ENCODE data around the gene MBD4.
"Not testable (repeated sequence)": the region's sequence is repeated elsewhere in the genome, so short reads cannot be mapped to it uniquely, and the experiment has no call there.

Gene MBD4

DNA sequence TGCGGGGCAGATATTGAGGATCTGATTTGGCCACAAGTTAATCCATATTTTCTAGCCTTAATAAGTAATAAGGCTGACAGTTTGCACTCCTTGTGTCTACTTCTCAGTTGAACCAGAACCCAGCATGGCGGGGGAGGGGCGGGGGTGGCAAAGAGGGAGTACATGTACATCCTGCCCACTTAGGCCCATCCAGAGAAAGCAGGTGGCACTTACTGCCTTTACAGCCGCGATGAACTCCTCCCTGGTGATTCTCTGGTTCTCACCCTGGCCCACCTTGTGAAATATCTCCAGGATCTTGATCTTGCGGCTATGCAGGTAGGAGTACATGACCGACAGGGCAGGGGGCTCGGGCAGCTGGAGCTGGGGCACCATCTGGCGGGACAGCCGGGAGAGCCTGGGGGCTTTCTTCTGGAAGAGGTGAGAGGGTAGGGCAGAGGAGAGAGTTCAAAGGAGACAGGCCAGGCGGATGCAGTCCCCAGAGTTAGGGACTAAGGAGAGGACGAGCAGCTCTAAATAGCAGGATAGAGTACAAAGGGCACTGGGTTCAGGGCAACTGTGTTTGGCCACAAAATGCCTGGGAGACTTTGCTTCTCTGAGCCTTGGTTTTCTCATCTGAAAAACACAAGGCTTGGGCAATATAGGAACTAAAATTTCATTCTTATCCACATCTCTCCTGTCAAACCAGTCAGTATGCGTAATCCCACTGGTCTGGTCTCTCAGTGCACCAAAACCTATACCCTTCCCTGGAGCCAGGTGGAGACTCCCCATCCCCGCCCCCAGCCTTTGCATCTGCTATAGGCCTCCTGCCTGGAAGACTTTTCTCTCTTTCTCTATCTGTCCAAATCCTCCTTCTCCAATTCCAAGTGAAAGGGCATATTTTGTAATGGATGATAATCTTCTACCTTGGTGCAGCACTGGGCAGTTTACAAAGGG is 21.4 kb downstream of the MBD4 start:
- H3K27ac ChIP-seq (ENCODE audit: low read depth, low read length), result no peak overlapping the region
- H3K9me3 ChIP-seq (ENCODE audit: insufficient read depth, low read depth, low read length), result no peaks in the 10 kb centered on the region
- H3K9ac ChIP-seq (ENCODE audit: low read depth, low read length), result no peak overlapping the region
- no peak overlapping the region for H3K4me3 ChIP-seq (ENCODE audit: low read length)
- H3K36me3 ChIP-seq (ENCODE audit: insufficient read depth, low read length), result no peaks in the 10 kb centered on the region
- peaks cover 5% of the 10 kb centered on the region; the same call in 1 of the 2 replicates for H3K4me1 ChIP-seq (ENCODE audit: insufficient read depth, low read length)
- H3K27me3 ChIP-seq (ENCODE audit: insufficient read depth, low read length), result no peaks in the 10 kb centered on the region
- 77% methylated on average over 14 of the region's 14 CpGs for WGBS

DNA sequence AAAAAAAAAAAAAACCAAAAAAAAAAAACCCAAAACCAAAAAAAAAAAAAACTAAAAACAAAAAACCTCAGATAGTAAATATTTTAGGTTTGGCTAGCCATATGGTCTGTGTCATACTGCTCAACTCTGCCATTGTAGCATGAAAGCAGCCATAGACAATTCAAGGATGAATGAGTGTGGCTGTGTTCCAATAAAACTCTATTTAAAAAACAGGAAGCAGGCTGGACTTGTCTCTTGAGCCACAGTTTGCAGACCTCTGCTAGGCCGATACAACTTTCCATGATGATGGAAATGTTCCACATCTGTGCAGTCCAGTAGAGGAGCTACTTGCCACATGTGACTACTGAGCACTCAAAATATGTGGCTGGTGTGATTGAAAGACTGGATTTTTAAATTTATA is 22.4 kb downstream of the MBD4 start:
- Histone ChIP-seq H3K27me3 (ENCODE audit: insufficient read depth, low read length) (no peaks in the 10 kb centered on the region), H3K4me1 (ENCODE audit: insufficient read depth, low read length) (peaks cover 5% of the 10 kb centered on the region; the same call in 1 of the 2 replicates), H3K9ac (ENCODE audit: low read depth, low read length) (no peak overlapping the region), H3K9me3 (ENCODE audit: insufficient read depth, low read depth, low read length) (no peaks in the 10 kb centered on the region), H3K36me3 (ENCODE audit: insufficient read depth, low read length) (no peaks in the 10 kb centered on the region), H3K27ac (ENCODE audit: low read depth, low read length) (no peak overlapping the region), H3K4me3 (ENCODE audit: low read length) (no peak overlapping the region)
- WGBS, result 96% methylated on average over 1 of the region's 1 CpG

DNA sequence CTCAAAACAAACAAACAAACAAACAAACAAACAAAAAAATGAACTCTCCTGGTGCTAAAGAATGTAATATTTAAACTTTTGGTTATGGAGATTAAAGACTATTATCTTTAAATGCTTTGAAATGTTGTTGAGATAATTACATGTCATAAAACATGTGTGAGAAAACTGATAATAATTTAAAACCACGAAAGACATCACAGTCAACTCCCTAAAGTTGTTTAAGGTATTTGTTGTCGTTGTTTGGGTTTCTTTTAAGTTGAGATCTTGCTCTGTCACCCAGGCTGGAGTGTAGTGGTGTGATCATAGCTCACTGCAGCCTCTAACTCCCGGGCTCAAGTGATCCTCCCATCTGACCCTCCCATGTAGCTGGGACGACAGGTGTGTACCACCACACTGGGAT is 23.3 kb downstream of the MBD4 start:
- no peak overlapping the region for H3K27ac ChIP-seq (ENCODE audit: low read depth, low read length)
- no peak overlapping the region for H3K9ac ChIP-seq (ENCODE audit: low read depth, low read length)
- H3K36me3 ChIP-seq (ENCODE audit: insufficient read depth, low read length), result no peaks in the 10 kb centered on the region
- 93% methylated on average over 3 of the region's 4 CpGs for WGBS
- H3K9me3 ChIP-seq (ENCODE audit: insufficient read depth, low read depth, low read length), result no peaks in the 10 kb centered on the region
- no peaks in the 10 kb centered on the region for H3K27me3 ChIP-seq (ENCODE audit: insufficient read depth, low read length)
- peaks cover 5% of the 10 kb centered on the region; the same call in 1 of the 2 replicates for H3K4me1 ChIP-seq (ENCODE audit: insufficient read depth, low read length)
- no peak overlapping the region for H3K4me3 ChIP-seq (ENCODE audit: low read length)

DNA sequence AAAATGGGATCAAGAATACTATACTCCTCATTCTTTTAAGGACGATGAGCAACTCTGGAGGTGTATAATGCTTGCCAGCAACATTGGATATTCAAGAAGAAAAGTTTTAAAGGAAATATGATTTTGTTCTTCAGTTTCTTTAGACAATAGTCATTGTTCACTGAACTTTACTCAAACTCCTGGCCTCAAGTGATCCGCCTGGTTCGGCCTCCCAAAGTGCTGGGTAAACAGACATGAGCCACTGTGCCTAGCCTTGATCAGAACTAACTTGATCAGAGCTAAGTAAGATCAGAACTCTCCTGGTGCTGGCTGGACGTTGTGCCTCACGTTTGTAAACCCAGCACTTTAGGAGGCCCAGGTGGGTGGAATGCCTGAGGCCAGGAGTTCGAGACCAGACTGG is 23.9 kb downstream of the MBD4 start:
- Histone ChIP-seq H3K9me3 (ENCODE audit: insufficient read depth, low read depth, low read length) (no peaks in the 10 kb centered on the region), H3K4me3 (ENCODE audit: low read length) (no peak overlapping the region), H3K27me3 (ENCODE audit: insufficient read depth, low read length) (no peaks in the 10 kb centered on the region), H3K9ac (ENCODE audit: low read depth, low read length) (no peak overlapping the region), H3K36me3 (ENCODE audit: insufficient read depth, low read length) (no peaks in the 10 kb centered on the region), H3K27ac (ENCODE audit: low read depth, low read length) (no peak overlapping the region), H3K4me1 (ENCODE audit: insufficient read depth, low read length) (peaks cover 5% of the 10 kb centered on the region; the same call in 1 of the 2 replicates)
- 87% methylated on average over 6 of the region's 6 CpGs for WGBS

DNA sequence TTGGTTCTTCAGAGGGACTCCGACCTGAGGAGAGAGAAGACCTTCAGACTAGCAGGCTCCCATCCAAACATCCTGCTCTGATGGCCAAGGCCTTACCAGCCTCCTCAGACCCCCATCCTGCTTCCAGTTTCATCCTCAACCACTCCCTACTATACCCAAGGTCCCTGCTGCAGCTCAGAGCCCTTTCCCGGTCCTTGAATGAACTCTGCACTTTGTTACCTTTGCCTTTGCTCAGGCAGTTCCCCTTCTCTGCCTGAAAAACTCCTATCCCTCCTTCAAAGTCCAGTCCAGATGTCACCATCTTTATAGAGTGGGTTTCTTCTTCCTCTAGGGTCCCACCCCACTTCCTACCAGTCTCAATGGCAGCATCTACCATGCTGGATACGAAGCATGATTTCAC is 24.4 kb downstream of the MBD4 start:
- WGBS, result 90% methylated on average over 3 of the region's 3 CpGs
- Histone ChIP-seq H3K27me3 (ENCODE audit: insufficient read depth, low read length) (no peaks in the 10 kb centered on the region), H3K9me3 (ENCODE audit: insufficient read depth, low read depth, low read length) (no peaks in the 10 kb centered on the region), H3K36me3 (ENCODE audit: insufficient read depth, low read length) (no peaks in the 10 kb centered on the region), H3K4me3 (ENCODE audit: low read length) (no peak overlapping the region), H3K4me1 (ENCODE audit: insufficient read depth, low read length) (peaks cover 5% of the 10 kb centered on the region; the same call in 1 of the 2 replicates), H3K9ac (ENCODE audit: low read depth, low read length) (no peak overlapping the region), H3K27ac (ENCODE audit: low read depth, low read length) (no peak overlapping the region)

DNA sequence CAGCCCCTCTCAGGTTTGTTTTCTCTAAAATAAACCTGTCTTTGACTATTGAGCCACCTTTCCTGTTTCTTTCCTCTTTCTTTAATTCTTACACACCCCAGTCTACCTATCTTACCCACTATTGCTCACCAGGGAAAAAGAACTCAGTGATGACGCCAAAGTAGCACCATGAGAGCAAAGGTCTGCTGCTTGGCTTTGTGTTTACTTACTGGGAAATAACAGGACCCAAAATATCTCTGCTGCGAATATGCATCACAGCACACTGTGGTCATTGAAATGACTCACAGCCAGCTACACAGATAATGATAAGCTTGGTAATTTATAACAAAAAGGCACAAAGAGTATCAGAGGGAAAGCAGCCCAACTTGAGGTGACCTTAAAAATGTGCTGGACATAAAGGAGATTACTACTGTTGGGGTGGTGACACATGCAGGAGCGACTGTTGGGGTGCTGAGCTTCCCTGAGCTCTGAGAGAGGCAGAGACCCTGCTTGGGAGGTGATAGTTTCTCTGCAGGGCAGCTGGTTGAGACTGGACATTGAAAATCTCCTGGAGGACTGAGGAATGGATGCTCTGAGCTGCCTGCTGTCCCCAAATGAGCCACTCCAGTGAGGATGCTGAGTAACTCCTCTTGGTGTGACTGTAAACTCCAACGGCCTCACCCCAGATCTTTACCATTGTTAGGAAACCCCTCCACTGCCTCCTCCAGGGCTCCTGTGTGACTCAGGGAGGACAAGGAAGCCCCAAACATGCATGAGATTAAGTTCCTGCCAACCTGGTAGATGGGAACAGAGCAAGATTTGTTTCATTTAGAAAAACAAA is 25.9 kb downstream of the MBD4 start:
- Histone ChIP-seq H3K9ac (ENCODE audit: low read depth, low read length) (no peak overlapping the region), H3K36me3 (ENCODE audit: insufficient read depth, low read length) (no peaks in the 10 kb centered on the region), H3K4me1 (ENCODE audit: insufficient read depth, low read length) (peaks cover 5% of the 10 kb centered on the region; the same call in 1 of the 2 replicates), H3K27ac (ENCODE audit: low read depth, low read length) (no peak overlapping the region), H3K4me3 (ENCODE audit: low read length) (no peak overlapping the region), H3K27me3 (ENCODE audit: insufficient read depth, low read length) (no peaks in the 10 kb centered on the region), H3K9me3 (ENCODE audit: insufficient read depth, low read depth, low read length) (no peaks in the 10 kb centered on the region)
- 81% methylated on average over 4 of the region's 4 CpGs for WGBS

DNA sequence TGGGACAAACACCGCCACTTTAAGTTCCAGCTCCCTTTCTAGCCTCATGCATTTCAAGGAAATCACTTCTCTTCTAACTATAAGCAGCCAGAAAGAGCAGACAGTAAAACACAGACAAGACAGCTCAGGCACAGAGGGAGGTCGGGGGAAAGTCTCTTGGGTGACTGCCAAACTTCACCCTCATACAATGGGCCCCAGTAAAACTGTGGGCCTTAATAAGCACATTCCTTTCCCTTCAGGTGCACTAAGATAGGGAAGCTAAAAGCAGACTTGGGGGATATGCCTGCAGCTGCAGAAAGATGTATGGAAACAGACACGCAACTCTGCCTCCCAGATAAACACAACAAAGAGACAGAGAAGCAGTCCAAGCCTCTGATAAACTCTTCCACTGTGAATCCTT is 26.5 kb downstream of the MBD4 start:
- not testable (repeated sequence) for H3K4me1 ChIP-seq (ENCODE audit: insufficient read depth, low read length); H3K36me3 ChIP-seq (ENCODE audit: insufficient read depth, low read length); H3K9ac ChIP-seq (ENCODE audit: low read depth, low read length); H3K9me3 ChIP-seq (ENCODE audit: insufficient read depth, low read depth, low read length); H3K27me3 ChIP-seq (ENCODE audit: insufficient read depth, low read length); H3K27ac ChIP-seq (ENCODE audit: low read depth, low read length); H3K4me3 ChIP-seq (ENCODE audit: low read length)
- 72% methylated on average over 3 of the region's 3 CpGs for WGBS

DNA sequence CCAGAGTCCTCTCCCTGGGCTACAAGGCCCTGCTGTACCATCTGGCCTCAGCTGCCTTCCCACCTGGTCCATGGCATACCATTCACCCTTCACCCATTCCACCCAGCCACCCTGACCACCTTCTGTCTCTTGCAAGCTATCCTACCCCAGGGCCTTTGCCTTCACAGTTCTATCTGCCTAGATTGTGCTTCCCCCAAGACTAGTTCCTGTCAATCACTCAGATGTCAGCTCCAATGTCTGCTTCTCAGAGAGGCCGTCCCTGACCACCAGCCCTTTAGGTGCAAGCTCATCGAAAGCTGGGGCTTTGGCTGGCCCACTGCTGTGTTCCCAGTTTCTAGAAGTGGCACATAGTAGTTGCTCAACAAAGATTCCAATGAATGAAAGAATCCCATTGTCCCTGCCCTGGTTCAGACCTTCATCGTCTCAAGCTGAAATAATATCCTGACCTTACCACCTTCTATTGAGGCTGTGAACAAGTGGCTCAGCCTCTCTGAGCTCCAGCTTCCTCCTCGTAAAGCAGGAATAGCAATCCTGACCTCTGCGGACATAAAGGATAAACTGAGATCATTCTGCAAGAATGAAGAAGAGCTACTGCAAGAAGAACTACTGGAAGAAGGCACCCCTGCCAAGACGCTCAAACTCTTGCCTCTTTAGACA is 27.1 kb downstream of the MBD4 start:
- Histone ChIP-seq H3K27ac (ENCODE audit: low read depth, low read length) (no peak overlapping the region), H3K36me3 (ENCODE audit: insufficient read depth, low read length) (no peaks in the 10 kb centered on the region), H3K27me3 (ENCODE audit: insufficient read depth, low read length) (no peaks in the 10 kb centered on the region), H3K9me3 (ENCODE audit: insufficient read depth, low read depth, low read length) (no peaks in the 10 kb centered on the region), H3K4me1 (ENCODE audit: insufficient read depth, low read length) (no peaks in the 10 kb centered on the region), H3K4me3 (ENCODE audit: low read length) (no peak overlapping the region), H3K9ac (ENCODE audit: low read depth, low read length) (no peak overlapping the region)
- WGBS, result 89% methylated on average over 6 of the region's 6 CpGs

DNA sequence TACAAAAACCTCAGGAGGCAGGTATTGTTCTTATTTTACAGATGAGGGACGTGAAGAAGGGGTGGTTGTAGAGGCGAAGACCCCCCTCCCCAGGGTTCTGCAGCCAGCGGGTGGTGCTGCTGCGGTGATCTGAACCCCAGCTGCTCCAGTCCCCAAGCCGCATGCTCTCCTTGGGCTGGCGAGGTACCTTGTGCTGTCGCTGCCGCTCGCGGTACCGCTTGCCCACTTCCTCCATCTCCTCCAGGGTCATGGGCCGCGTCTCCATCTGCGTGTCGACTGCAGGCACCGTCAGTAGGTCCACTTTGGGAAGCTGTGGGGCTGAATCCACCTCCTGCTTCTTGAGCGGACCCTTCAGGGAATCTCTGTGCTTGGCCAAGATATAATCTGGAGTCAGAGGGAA is 28.8 kb downstream of the MBD4 start:
- Histone ChIP-seq H3K27me3 (ENCODE audit: insufficient read depth, low read length) (no peaks in the 10 kb centered on the region), H3K27ac (ENCODE audit: low read depth, low read length) (no peak overlapping the region), H3K9ac (ENCODE audit: low read depth, low read length) (no peak overlapping the region), H3K4me3 (ENCODE audit: low read length) (no peak overlapping the region), H3K9me3 (ENCODE audit: insufficient read depth, low read depth, low read length) (no peaks in the 10 kb centered on the region), H3K4me1 (ENCODE audit: insufficient read depth, low read length) (no peaks in the 10 kb centered on the region), H3K36me3 (ENCODE audit: insufficient read depth, low read length) (no peaks in the 10 kb centered on the region)
- 92% methylated on average over 17 of the region's 17 CpGs for WGBS

DNA sequence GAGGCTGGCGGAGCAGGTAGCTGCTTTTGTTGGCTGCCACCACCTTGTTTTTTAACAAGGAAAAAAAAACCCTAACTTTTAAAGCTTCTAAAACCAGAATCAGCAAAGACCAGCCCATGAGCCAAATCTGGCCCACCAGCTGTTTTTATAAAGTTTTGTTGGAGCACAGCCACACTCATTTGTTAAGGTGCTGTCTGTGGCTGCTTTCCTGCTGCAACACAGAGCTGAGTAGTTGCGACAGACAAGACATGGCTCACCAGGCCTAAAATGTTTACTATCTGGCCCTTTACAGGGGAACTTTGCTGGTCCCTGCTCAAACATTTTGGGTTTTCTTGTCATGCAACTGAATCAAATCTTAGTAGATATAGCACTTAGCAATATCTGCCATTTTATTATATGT is 30.2 kb downstream of the MBD4 start:
- Histone ChIP-seq H3K27me3 (ENCODE audit: insufficient read depth, low read length) (no peaks in the 10 kb centered on the region), H3K36me3 (ENCODE audit: insufficient read depth, low read length) (no peaks in the 10 kb centered on the region), H3K4me3 (ENCODE audit: low read length) (no peak overlapping the region), H3K4me1 (ENCODE audit: insufficient read depth, low read length) (no peaks in the 10 kb centered on the region), H3K9ac (ENCODE audit: low read depth, low read length) (no peak overlapping the region), H3K9me3 (ENCODE audit: insufficient read depth, low read depth, low read length) (no peaks in the 10 kb centered on the region), H3K27ac (ENCODE audit: low read depth, low read length) (no peak overlapping the region)
- WGBS, result 95% methylated on average over 2 of the region's 2 CpGs

DNA sequence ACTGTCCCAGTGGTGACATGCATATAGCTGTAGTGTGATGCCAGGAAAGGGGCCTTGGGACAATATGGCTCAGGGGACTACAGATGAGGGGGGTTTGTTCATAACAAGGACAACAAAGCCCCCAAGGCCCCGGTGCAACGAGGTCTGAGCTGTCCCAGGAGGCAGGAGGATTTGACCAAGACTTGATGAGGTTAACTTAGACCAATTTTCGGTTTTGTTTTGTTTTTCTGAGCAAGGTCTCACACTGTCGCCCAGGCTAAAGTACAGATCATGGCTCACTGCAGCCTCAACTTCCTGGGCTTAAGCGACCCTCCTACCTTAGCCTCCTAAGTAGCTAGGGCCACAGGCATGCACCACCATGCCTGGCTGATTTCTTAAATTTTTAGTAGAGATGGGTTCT is 35.1 kb downstream of the MBD4 start:
- no peak overlapping the region for H3K9ac ChIP-seq (ENCODE audit: low read depth, low read length)
- H3K4me1 ChIP-seq (ENCODE audit: insufficient read depth, low read length), result no peaks in the 10 kb centered on the region
- no peak overlapping the region for H3K4me3 ChIP-seq (ENCODE audit: low read length)
- 96% methylated on average over 5 of the region's 5 CpGs for WGBS
- no peak overlapping the region for H3K27ac ChIP-seq (ENCODE audit: low read depth, low read length)
- H3K27me3 ChIP-seq (ENCODE audit: insufficient read depth, low read length), result no peaks in the 10 kb centered on the region
- H3K36me3 ChIP-seq (ENCODE audit: insufficient read depth, low read length), result no peaks in the 10 kb centered on the region
- no peaks in the 10 kb centered on the region for H3K9me3 ChIP-seq (ENCODE audit: insufficient read depth, low read depth, low read length)

Measured in HUES64 (cell line).